Measurements from ENCODE around the gene SNAP29. TPM values are rescaled to one million over a fixed set of nuclear protein-coding genes. Genes with fewer than 3 reads are reported as not detected.

The SNAP29 gene
- total and polyA plus RNA-seq, 7 donors = 19.1 to 46.3 (median 27.6) TPM

DNA sequence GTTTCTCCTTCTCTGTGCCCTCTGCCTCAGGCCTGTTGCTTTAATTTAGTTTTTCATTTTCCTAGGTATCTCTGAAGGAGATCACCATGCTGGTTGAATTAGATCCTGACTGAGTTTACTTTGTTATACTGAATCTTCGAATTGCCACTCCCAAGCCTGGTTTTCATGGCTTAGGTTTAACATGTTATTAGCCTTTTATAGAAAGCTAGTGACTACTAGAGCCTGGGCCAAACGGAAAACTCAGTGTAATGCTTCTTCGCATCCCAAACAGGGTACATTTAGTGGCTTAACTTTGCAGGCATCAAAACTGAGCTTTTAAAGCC is 62.0 kb downstream of the SNAP29 start:
- Histone ChIP-seq H3K4me1 (peaks cover 32% of the 10 kb centered on the region), H3K9me3 (no peaks in the 10 kb centered on the region), H3K27me3 (ENCODE audit: insufficient read depth in 3 of 3, low read length in 2 of 3) (no peaks in the 10 kb centered on the region), H3K36me3 (ENCODE audit: insufficient read depth in 1 of 2, low read depth in 1 of 2) (peaks cover 0 to 2% of the 10 kb centered on the region in 2 donors), H3K4me3 (peak overlapping the region; percentile 100), H3K27ac (peak overlapping the region; percentile 42)
- 41 to 51% (median 43%) methylated on average over 3 of the region's 3 CpGs for WGBS, 3 donors
- TF ChIP-seq, protein P1, sequence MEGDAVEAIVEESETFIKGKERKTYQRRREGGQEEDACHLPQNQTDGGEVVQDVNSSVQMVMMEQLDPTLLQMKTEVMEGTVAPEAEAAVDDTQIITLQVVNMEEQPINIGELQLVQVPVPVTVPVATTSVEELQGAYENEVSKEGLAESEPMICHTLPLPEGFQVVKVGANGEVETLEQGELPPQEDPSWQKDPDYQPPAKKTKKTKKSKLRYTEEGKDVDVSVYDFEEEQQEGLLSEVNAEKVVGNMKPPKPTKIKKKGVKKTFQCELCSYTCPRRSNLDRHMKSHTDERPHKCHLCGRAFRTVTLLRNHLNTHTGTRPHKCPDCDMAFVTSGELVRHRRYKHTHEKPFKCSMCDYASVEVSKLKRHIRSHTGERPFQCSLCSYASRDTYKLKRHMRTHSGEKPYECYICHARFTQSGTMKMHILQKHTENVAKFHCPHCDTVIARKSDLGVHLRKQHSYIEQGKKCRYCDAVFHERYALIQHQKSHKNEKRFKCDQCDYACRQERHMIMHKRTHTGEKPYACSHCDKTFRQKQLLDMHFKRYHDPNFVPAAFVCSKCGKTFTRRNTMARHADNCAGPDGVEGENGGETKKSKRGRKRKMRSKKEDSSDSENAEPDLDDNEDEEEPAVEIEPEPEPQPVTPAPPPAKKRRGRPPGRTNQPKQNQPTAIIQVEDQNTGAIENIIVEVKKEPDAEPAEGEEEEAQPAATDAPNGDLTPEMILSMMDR (IDR thresholded peaks at IDR 0.05) = no peak
- DNase-seq = no peak
- intact Hi-C loops (cut with DNase I) = loop anchor here in 1 of 2 donors (10.0 kb wide), 1 partner anchor 64 kb away; the partner anchor contains the start of gene LZTR1
- ATAC-seq = no peak

DNA sequence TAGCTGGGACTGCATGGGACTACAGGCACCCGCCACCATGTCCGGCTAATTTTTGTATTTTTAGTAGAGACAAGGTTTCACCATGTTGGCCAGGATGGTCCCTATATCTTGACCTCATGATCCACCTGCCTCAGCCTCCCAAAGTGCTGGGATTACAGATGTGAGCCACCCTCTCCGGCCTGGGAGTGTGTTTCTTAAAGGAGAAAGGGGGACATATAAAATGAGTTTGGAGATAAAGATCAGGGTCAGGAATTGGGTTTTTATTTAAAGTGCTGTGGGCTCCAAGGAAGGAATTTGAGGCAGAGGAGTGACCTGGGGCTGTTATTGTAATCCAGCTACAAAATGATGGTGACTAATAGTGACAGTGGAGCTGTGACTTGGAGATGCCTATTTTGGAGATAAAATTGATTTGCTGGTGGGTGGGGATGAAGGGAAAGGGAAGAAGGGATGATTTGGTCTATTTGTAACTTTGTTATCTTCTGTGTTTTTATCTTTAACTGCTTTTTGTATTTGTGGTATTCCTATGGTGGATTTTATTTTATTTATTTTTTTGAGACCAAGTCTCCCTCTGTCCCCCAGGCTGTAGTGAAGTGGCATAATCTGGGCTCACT is 63.4 kb downstream of the SNAP29 start:
- Histone ChIP-seq H3K4me3 (no peak overlapping the region), H3K27ac (no peak overlapping the region), H3K27me3 (ENCODE audit: insufficient read depth in 3 of 3, low read length in 2 of 3) (no peaks in the 10 kb centered on the region), H3K36me3 (ENCODE audit: insufficient read depth in 1 of 2, low read depth in 1 of 2) (peaks cover 0 to 2% of the 10 kb centered on the region in 2 donors), H3K9me3 (no peaks in the 10 kb centered on the region), H3K4me1 (peaks cover 42% of the 10 kb centered on the region)
- intact Hi-C loops (cut with DNase I) = loop anchor here in 1 of 2 donors (10.0 kb wide), 1 partner anchor 63 kb away; the partner anchor contains the start of gene LZTR1
- ATAC-seq (no peak), DNase-seq (no peak)
- 76 to 81% (median 78%) methylated on average over 3 of the region's 3 CpGs for WGBS, 3 donors
- TF ChIP-seq, protein P1 (IDR thresholded peaks at IDR 0.05) = no peak

DNA sequence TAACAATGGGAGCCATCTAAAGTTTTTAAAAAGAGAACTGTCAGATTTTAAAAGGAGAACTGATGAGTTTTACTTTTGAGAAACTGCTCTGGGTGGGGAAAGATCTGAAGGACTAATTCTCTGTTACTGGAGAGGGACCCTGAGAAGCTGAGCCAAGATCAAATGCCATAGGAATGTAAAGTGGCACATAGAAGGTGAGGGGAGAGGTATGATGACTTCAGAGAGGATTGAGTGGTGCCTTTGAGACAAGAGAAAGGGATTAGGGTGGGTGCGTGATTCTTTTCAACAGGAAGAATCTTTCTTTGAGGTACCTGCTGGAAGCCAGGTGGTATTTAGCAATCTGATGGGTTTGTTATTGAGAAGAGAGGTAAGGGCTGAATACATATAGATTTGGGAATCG is 67.4 kb downstream of the SNAP29 start:
- Histone ChIP-seq H3K9me3 (no peaks in the 10 kb centered on the region), H3K4me1 (peaks cover 27% of the 10 kb centered on the region), H3K27ac (no peak overlapping the region), H3K36me3 (ENCODE audit: insufficient read depth in 1 of 2, low read depth in 1 of 2) (peaks cover 0 to 2% of the 10 kb centered on the region in 2 donors), H3K27me3 (ENCODE audit: insufficient read depth in 3 of 3, low read length in 2 of 3) (no peaks in the 10 kb centered on the region), H3K4me3 (no peak overlapping the region)
- TF ChIP-seq, protein P1 (IDR thresholded peaks at IDR 0.05) = no peak
- WGBS, 3 donors = 91 to 98% (median 95%) methylated on average over 2 of the region's 2 CpGs
- DNase-seq (no peak), ATAC-seq (no peak)
- intact Hi-C loops (cut with DNase I) = loop anchor here in 1 of 2 donors (10.0 kb wide), 1 partner anchor 59 kb away; the partner anchor contains the start of gene LZTR1

DNA sequence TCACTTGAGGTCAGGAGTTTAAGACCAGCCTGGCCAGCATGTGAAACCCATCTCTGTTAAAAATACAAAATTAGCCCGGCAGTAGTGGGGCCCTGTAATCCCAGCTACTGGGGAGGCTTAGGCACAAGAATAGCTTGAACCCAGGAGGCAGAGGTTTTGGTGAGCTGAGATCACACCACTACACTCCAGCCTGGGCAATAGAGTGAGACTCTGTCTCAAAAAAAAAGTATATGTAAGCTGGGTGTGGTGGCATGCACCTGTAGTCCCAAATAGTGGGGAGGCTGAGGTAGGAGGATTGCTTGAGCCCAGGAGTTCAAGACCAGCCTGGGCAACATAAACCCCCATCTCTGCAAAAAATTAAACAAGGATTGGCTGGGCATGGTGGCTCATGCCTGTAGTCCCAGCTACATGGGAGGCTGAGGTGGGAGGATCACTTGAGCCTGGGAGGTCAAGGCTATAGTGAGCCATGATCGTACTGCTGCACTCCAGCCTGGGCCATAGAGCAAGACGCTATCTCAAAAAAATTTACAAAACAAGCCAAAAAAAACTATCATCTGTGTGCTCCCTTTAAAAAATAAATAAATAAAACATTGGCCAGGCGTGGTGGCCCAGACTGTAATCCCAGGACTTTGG is 69.2 kb downstream of the SNAP29 start:
- Histone ChIP-seq H3K4me1 (peaks cover 11% of the 10 kb centered on the region), H3K4me3 (no peak overlapping the region), H3K36me3 (ENCODE audit: insufficient read depth in 1 of 2, low read depth in 1 of 2) (peaks cover 0 to 2% of the 10 kb centered on the region in 2 donors), H3K27ac (no peak overlapping the region), H3K27me3 (ENCODE audit: insufficient read depth in 3 of 3, low read length in 2 of 3) (no peaks in the 10 kb centered on the region), H3K9me3 (no peaks in the 10 kb centered on the region)
- ATAC-seq = no peak
- TF ChIP-seq, protein P1 (IDR thresholded peaks at IDR 0.05) = no peak
- intact Hi-C loops (cut with DNase I) = loop anchor here in 1 of 2 donors (10.0 kb wide), 1 partner anchor 57 kb away; the partner anchor contains the start of gene LZTR1
- 69 to 80% (median 73%) methylated on average over 4 of the region's 4 CpGs for WGBS, 3 donors
- DNase-seq = no peak

Data from psoas muscle (tissue), 8 donors.